CD4-positive, alpha-beta T cell treated with Interferon gamma for 1 hour (primary cell): ENCODE measurements around the gene PLPPR3.

Experiments
- DNase-seq: peaks from one replicate; pipeline ENCODE4 v3.0.0-alpha.2; 2020

Gene PLPPR3

GRCh38 chr19:806815-807421, 14.8 kb downstream of the PLPPR3 start:
- no peak for DNase-seq

DNA sequence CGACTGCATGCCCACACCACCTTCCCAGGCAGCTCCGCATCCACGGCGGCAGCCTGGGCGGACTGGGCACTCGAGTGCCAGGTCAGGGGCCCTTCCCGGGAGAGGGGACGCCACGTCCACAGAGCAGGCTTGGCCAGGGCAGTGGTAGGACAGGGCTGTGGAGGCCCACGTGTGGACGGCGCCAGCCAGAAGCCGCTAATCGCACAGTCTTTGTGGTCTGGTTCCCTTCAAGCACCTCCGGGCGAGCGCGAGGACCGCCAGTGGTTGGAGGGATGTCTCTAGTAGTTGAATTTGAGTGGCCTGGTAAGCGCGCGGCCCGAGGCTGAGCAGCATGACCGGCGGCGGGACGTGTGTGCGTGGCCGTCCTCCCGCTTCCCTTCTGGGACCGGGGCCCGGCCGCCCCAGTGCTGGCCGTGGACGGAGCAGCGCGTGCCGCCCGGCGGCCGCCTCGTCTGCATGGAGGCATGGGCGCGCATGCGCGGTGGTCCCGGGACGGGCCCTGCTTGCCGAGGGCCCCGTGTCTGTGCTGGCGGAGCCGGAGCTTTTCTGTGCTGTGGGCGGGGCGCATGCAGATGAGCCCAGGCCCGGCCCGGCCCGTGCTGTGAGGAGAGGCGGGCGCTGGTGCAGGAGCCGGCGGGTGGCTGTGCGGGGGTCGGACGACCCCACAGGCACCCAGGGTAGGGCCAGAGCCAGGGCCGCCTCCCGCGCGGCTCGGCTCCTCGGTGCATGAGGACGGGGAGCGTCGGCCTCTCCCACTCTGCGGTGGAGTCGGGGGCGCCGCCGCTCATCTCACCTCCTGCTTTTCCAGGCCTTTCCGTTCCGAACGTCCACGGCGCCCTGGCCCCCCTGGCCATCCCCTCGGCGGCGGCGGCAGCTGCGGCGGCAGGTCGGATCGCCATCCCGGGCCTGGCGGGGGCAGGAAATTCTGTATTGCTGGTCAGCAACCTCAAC, 15.9 kb downstream of the PLPPR3 start:
- DNase-seq: no peak

- no peak for DNase-seq
These were observed 16.6 kb downstream of the PLPPR3 start for GRCh38 chr19:805166-805551.

- no peak for DNase-seq
These were observed 17.2 kb downstream of the PLPPR3 start for GRCh38 chr19:804419-805165.

GRCh38 chr19:803686-804418, 17.9 kb downstream of the PLPPR3 start:
- no peak for DNase-seq

GRCh38 chr19:803099-803561, 18.6 kb downstream of the PLPPR3 start:
- DNase-seq: no peak

DNA sequence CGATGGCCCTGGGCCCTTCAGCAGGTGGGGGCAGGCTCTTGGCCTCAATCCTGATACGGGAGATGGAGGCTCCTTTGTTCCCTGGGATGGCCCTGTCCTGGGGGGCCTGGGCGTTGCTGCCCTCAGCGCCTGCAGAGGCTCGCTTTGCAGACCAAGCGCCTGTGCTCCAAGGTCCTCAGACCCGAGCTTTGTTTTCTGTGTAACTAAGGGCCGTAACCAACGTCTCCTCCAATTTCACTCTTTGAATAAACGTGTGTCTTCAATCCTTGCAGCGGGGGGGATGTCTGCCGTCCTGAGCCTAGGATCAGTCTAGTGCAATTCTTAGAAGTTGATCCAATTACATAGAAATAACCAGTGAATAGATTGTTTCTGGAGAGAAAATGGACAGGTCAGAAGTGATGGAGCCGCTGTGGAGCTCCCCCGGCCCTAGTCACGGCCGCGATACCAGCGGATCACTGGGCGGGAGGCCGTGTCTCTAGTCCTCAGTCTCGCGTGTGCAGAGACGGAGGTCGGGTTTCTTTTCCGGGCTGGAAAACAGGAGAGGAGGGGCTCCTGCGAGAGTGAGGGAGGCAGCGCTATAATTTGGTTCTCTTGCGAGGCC, 19.2 kb downstream of the PLPPR3 start:
- no peak for DNase-seq

GRCh38 chr19:801861-802497, 19.8 kb downstream of the PLPPR3 start:
- no peak for DNase-seq

GRCh38 chr19:801030-801860, 20.5 kb downstream of the PLPPR3 start:
- no peak for DNase-seq

DNA sequence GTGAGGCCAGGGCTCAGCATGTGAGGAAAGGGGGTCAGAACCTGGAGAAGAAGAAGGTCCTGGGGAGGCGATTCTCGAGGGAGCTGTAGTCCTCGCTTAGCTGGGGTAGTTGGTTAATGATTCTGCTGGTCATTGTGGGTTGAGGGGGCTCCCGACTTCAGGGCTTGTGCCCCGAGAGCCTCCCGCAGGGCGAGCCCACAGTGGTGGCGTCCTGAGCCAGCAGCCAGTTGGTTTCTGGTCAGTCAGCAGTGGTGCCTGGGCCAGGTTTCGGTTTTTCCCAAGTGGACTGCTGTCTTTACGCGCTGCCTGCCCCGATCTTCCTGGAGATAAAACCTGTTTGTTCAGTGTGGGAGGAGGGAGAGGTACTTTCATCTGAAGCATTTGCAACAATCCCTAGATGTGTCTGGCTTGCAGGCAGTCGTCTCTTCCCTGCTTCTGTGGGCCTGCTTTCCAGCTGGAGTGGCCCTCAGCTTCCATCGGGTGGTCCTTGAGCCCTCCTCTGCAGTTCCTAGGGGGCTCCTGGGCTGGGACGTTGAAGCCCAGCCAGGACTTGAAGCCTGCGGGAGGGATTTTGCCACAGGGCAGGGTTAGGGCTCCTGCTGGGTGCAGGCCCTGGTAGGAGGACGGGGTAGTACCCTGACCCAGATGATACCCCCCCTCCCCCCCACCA, 21.3 kb downstream of the PLPPR3 start:
- no peak for DNase-seq

DNA sequence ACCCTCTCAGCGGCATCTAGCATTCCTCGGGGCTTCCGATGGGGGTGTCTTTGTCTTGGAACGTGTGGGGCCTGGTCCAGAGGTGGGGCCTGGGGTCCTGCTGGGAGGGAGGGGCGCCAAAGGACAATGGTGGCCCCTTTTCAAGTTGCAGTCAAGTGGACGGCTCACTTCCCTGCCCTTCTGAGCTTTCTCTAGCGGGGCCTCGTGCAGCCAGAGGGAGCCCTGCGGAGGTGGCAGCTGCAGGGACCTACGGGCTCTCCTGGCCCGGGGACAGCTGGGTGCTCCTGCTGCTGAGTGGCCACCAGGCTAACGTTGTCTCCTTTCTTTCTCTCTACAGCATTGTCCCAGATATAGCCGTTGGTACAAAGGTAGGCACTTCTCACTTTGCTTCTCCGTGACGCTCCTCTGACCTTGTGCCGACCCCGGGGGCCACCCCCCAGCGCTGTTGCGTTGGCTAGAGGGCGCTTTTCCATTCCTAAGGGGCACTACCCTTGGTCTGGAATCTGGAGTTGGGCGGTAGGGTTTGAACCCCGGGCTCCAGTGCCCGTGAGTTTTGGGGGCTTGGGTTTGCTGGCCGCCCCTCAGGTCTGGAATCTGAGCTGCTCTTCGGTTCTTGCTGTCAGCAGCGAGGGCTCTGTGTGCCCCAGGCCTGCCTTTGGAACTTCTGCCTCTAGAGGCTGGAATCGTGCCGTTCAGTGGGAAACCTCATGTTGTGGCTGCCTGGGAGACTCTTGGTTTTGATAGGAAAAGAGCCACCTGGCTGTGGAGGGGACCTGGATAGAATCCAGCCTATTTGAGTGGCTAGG, 22.5 kb downstream of the PLPPR3 start:
- DNase-seq: no peak

- DNase-seq: no peak
These were observed 23.2 kb downstream of the PLPPR3 start for GRCh38 chr19:798415-799075.

DNA sequence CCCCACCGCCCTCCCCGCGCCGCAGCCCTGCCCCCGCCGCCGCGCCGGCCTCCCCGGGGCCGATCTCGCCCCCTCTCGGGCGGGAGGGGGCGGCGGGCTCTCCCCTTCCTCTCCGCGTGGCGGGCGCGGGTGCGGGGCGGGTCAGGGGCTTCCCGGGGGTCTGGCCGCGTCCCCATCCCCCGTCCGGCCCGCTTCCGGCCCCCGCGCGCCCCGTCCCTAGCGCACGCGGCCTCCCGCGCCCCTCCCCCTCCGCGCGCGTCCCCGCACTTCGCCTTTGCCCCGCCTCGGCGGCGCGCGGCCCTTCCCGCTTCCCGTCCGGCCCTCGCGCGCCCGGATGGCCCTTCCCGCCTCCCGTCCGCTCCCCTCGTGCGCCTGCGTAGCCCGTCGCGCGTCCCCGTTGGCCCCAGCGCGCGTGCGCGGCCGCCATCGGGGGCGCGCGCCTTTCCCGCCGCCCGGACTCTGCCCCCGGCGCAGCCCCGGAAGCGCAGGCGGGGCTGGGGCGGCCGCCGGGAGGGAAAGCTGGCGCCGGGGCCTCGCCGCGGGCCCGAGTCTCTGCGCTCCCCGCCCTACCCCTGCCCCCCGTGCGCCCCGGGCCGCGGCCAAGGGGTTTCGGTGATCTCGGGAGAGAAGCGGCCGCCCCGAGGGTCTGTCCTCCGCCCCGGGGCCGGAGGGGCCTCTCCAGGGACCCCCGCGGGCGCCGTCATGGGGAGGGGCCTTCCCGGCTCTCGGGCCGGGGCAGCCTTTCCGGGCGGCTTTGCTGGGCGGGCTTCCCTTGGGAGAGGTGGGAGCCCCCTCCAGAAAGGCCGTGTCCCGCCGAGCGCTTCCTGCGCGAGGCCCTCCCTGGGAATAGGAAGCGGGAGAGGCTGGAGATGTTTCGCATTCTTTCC, 24.0 kb downstream of the PLPPR3 start:
- DNase-seq: peak; percentile 89

GRCh38 chr19:796692-797527, 24.8 kb downstream of the PLPPR3 start, which contains the start of gene PTBP1:
TSS of gene PTBP1 (plus strand) at chr19:797452. CDS start at chr19:797498, 46 bp downstream.
- peak; percentile 100 for DNase-seq

- no peak for DNase-seq
These were observed 25.8 kb downstream of the PLPPR3 start for GRCh38 chr19:795691-796581.
